ENCODE data around the gene RNASE11. TPM values are rescaled to one million over a fixed set of nuclear protein-coding genes. Genes with fewer than 3 reads are reported as not detected.
"Not testable (repeated sequence)": the region's sequence is repeated elsewhere in the genome, so short reads cannot be mapped to it uniquely, and the experiment has no call there.

The RNASE11 gene
- total RNA-seq, 1 experiment from 2014 or later: not detected

DNA sequence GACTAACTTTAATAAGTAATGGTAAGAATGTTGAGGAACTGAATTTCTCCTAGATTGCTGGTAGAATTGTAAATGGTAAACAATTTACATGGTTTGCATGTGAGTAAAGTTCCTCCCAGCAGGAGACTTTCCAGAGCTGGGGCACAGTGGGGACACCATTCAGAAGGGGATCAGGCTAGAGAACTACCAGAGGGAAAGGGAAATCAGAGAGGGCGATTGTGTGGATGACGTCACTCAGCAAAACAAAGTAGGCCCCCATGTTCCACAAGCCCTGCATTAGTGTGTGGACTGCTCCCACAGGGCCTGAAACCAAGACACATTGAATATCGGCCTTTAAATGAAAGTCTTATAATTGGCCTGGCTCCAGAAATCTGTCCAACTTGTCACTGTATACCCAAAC lies 9.5 kb downstream of the RNASE11 start:
- no peak overlapping the region for H2BK120ac ChIP-seq (ENCODE audit: low read depth, low read length, poor library complexity, severe bottlenecking)
- H3K27ac ChIP-seq (ENCODE audit: insufficient read length, low read depth, low read length): peak overlapping the region; percentile 71
- H3K9ac ChIP-seq (ENCODE audit: extremely low read depth, insufficient read length, low read length): no peak overlapping the region
- no CpG with 5 or more reads among the region's 3 CpGs for WGBS (ENCODE audit: extremely low coverage, insufficient read length, low lambda C conversion rate)
- H3K14ac ChIP-seq (ENCODE audit: insufficient read depth, low read length): peak overlapping the region; percentile 42; the same call in 1 of the 2 replicates
- Mint-ChIP-seq H3K36me3 (ENCODE audit: insufficient read depth in 1 of 3, low read depth in 3 of 3) (peaks cover 0 to 1% (median 0%) of the 10 kb centered on the region in 3 experiments; a peak in 2 of 7 replicates), H3K9me3 (no peaks in the 10 kb centered on the region), H3K27ac (peak overlapping the region; percentile 87 to 96 (median 96)), H3K4me3 (peak overlapping the region in 1 of 2 experiments; percentile 61; a peak in 3 of 5 replicates), H3K27me3 (ENCODE audit: low read depth) (no peaks in the 10 kb centered on the region), H3K4me1 (peaks cover 49 to 57% of the 10 kb centered on the region in 2 experiments)
- H4K91ac ChIP-seq (ENCODE audit: insufficient read length, low read depth, low read length): no peak overlapping the region
- no peak overlapping the region for H4K5ac ChIP-seq (ENCODE audit: insufficient read length, low read depth, low read length)
- TF ChIP-seq, protein P1, sequence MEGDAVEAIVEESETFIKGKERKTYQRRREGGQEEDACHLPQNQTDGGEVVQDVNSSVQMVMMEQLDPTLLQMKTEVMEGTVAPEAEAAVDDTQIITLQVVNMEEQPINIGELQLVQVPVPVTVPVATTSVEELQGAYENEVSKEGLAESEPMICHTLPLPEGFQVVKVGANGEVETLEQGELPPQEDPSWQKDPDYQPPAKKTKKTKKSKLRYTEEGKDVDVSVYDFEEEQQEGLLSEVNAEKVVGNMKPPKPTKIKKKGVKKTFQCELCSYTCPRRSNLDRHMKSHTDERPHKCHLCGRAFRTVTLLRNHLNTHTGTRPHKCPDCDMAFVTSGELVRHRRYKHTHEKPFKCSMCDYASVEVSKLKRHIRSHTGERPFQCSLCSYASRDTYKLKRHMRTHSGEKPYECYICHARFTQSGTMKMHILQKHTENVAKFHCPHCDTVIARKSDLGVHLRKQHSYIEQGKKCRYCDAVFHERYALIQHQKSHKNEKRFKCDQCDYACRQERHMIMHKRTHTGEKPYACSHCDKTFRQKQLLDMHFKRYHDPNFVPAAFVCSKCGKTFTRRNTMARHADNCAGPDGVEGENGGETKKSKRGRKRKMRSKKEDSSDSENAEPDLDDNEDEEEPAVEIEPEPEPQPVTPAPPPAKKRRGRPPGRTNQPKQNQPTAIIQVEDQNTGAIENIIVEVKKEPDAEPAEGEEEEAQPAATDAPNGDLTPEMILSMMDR (conservative IDR thresholded peaks at IDR 0.05): no peak
- H2BK15ac ChIP-seq (ENCODE audit: low read depth, low read length): no peak overlapping the region
- no peak overlapping the region for H2AK5ac ChIP-seq (ENCODE audit: insufficient read length, low read length)
- no peak overlapping the region for H2AFZ ChIP-seq (ENCODE audit: low read length)
- DNase-seq: peak; percentile 83
- peak overlapping the region; percentile 56 for H3K18ac ChIP-seq (ENCODE audit: insufficient read length, low read depth, low read length)
- H3K4ac ChIP-seq (ENCODE audit: low read depth, low read length): no peak overlapping the region
- H4K20me1 ChIP-seq (ENCODE audit: control insufficient read depth, insufficient read depth, insufficient read length): no peaks in the 10 kb centered on the region
- no peak overlapping the region for H2BK20ac ChIP-seq (ENCODE audit: low read depth, low read length, poor library complexity, severe bottlenecking)
- H3K23me2 ChIP-seq (ENCODE audit: insufficient read length, low read depth, low read length, poor library complexity, severe bottlenecking): no peaks in the 10 kb centered on the region
- H3T11ph ChIP-seq (ENCODE audit: low read length): no peak overlapping the region
- no peak overlapping the region for H3K4me2 ChIP-seq (ENCODE audit: insufficient read depth, insufficient read length, low read length)
- H2BK12ac ChIP-seq (ENCODE audit: insufficient read length, low read depth, low read length): no peak overlapping the region
- no peaks in the 10 kb centered on the region for H3K27me3 ChIP-seq (ENCODE audit: insufficient read depth, low read length)
- H3K4me1 ChIP-seq (ENCODE audit: insufficient read depth, low read length): peaks cover 19% of the 10 kb centered on the region
- no peak overlapping the region for H3K23ac ChIP-seq (ENCODE audit: insufficient read length, low read depth, low read length)
- H3K79me1 ChIP-seq (ENCODE audit: insufficient read depth, low read depth, low read length, poor library complexity, severe bottlenecking): no peaks in the 10 kb centered on the region
- no peaks in the 10 kb centered on the region for H3K9me3 ChIP-seq (ENCODE audit: control insufficient read depth, low read depth, low read length)
- H4K8ac ChIP-seq (replicated peaks; ENCODE audit: insufficient read length, low read depth, low read length): no peak overlapping the region
- no peak overlapping the region for H3K56ac ChIP-seq (ENCODE audit: insufficient read length, low read depth, low read length)
- H2BK5ac ChIP-seq (ENCODE audit: insufficient read length, low read length): peak overlapping the region; percentile 1
- no peaks in the 10 kb centered on the region for H3K79me2 ChIP-seq (ENCODE audit: insufficient read depth, low read length)

DNA sequence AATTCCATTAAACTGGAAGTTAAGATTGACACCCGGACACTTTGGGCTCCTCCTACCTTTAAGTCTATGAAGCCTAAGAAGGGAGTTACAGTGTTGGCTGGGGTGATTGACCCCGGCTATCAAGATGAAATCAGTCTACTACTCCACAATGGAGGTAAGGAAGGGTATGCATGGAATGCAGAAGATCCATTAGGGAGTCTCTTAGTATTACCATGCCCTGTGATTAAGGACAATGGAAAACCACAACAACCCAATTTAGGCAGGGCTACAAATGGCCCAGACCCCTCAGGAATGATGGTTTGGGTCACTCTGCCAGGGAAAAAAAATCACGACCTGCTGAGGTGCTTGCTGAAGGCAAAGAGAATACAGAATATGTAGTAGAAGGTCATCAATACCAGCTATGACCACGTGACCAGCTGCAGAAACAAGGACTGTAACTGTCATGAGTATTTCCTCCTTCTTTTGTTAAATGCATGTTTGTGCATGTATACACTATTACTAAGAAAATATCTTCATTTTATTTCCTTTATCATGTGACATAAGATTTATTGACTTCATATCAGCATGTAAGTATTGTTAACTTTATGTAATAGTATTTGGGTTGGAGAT lies 15.3 kb downstream of the RNASE11 start:
- H3K23me2 ChIP-seq (ENCODE audit: insufficient read length, low read depth, low read length, poor library complexity, severe bottlenecking); H2BK12ac ChIP-seq (ENCODE audit: insufficient read length, low read depth, low read length); H3K4me2 ChIP-seq (ENCODE audit: insufficient read depth, insufficient read length, low read length); H2BK120ac ChIP-seq (ENCODE audit: low read depth, low read length, poor library complexity, severe bottlenecking); H3K18ac ChIP-seq (ENCODE audit: insufficient read length, low read depth, low read length); H3K27me3 ChIP-seq (ENCODE audit: insufficient read depth, low read length); H3K9ac ChIP-seq (ENCODE audit: extremely low read depth, insufficient read length, low read length); H2BK20ac ChIP-seq (ENCODE audit: low read depth, low read length, poor library complexity, severe bottlenecking); H3K27ac ChIP-seq (ENCODE audit: insufficient read length, low read depth, low read length); H3K79me1 ChIP-seq (ENCODE audit: insufficient read depth, low read depth, low read length, poor library complexity, severe bottlenecking); H3K27me3 Mint-ChIP-seq (ENCODE audit: low read depth); H3K14ac ChIP-seq (ENCODE audit: insufficient read depth, low read length); H3K9me3 ChIP-seq (ENCODE audit: control insufficient read depth, low read depth, low read length); H3T11ph ChIP-seq (ENCODE audit: low read length); H3K23ac ChIP-seq (ENCODE audit: insufficient read length, low read depth, low read length); DNase-seq; H4K8ac ChIP-seq (replicated peaks; ENCODE audit: insufficient read length, low read depth, low read length); H2BK5ac ChIP-seq (ENCODE audit: insufficient read length, low read length); H3K4me3 Mint-ChIP-seq; H3K4ac ChIP-seq (ENCODE audit: low read depth, low read length); H2AFZ ChIP-seq (ENCODE audit: low read length); H4K91ac ChIP-seq (ENCODE audit: insufficient read length, low read depth, low read length); H3K56ac ChIP-seq (ENCODE audit: insufficient read length, low read depth, low read length); H2AK5ac ChIP-seq (ENCODE audit: insufficient read length, low read length); H4K5ac ChIP-seq (ENCODE audit: insufficient read length, low read depth, low read length); H2BK15ac ChIP-seq (ENCODE audit: low read depth, low read length); H3K4me1 ChIP-seq (ENCODE audit: insufficient read depth, low read length); H4K20me1 ChIP-seq (ENCODE audit: control insufficient read depth, insufficient read depth, insufficient read length); H3K79me2 ChIP-seq (ENCODE audit: insufficient read depth, low read length): not testable (repeated sequence)
- peaks cover 19 to 31% (median 29%) of the 10 kb centered on the region in 3 experiments for H3K36me3 Mint-ChIP-seq (ENCODE audit: insufficient read depth in 1 of 3, low read depth in 3 of 3)
- H3K27ac Mint-ChIP-seq: peak overlapping the region in 1 of 3 experiments; percentile 37; a peak in 1 of 7 replicates
- peaks cover 13 to 34% of the 10 kb centered on the region in 2 experiments for H3K9me3 Mint-ChIP-seq
- no CpG with 5 or more reads among the region's 4 CpGs for WGBS (ENCODE audit: extremely low coverage, insufficient read length, low lambda C conversion rate)
- peaks cover 23 to 25% of the 10 kb centered on the region in 2 experiments for H3K4me1 Mint-ChIP-seq
